CD8-positive, alpha-beta memory T cell (primary cell): Measurements from ENCODE around the gene GXYLT2. TPM values are rescaled to one million over a fixed set of nuclear protein-coding genes. Genes with fewer than 3 reads are reported as not detected.
A peak's percentile ranks its signal among the peaks of the same experiment; 100 is the strongest.
"Not testable (repeated sequence)": the region's sequence is repeated elsewhere in the genome, so short reads cannot be mapped to it uniquely, and the experiment has no call there.

Experiments used
- CTCF ChIA-PET: fragments of 350-600 bp; sonication (Branson Sonifier 250); formaldehyde crosslinking; loops from one replicate; lab custom pipeline; 2021; ENCODE audit warnings: antibody characterized with exemption; lab: Charles Lee
- POLR2A ChIA-PET: fragments of 350-600 bp; sonication (Branson Sonifier 250); formaldehyde crosslinking; loops from one replicate; lab custom pipeline; 2021; ENCODE audit warnings: antibody characterized with exemption; lab: Charles Lee
- DNase-seq, 5 donors: peaks; one replicate each; pipeline versions ENCODE4 v3.0.0 to v3.0.0-alpha.2; 2020 to 2022; ENCODE audit warnings: mixed read lengths in 1 of 5
- H3K27ac ChIP-seq: one replicate; pipeline ENCODE4 v1.7.0; 2013; ENCODE audit warnings: low read depth, mild to moderate bottlenecking, low read length, moderate library complexity
- H3K27me3 ChIP-seq: 2 replicates; pipeline ENCODE4 v1.7.0; 2013; ENCODE audit warnings: low read length, mild to moderate bottlenecking; ENCODE audit not compliant: insufficient read depth, poor library complexity, severe bottlenecking
- H3K36me3 ChIP-seq: 2 replicates; pipeline ENCODE4 v1.7.0; 2013; ENCODE audit warnings: mild to moderate bottlenecking, low read length, moderate library complexity; ENCODE audit not compliant: insufficient read depth
- H3K4me1 ChIP-seq: 2 replicates; pipeline ENCODE4 v1.7.0; 2013; ENCODE audit warnings: mild to moderate bottlenecking, low read length, moderate library complexity; ENCODE audit not compliant: insufficient read depth
- H3K4me3 ChIP-seq: 2 replicates; pipeline ENCODE4 v1.7.0; 2013; ENCODE audit warnings: mild to moderate bottlenecking, low read length
- H3K9me3 ChIP-seq: 2 replicates; pipeline ENCODE4 v1.7.0; 2013; ENCODE audit warnings: mild to moderate bottlenecking, low read length
- H3K27ac Mint-ChIP-seq, 8 donors: one replicate each; pipeline ENCODE4 v1.8.0; 2020 to 2021; ENCODE audit warnings: mixed read lengths in 8 of 8, mild to moderate bottlenecking in 6 of 8, inconsistent platforms in 3 of 8, moderate library complexity in 3 of 8
- H3K27me3 Mint-ChIP-seq, 2 donors: one replicate each; pipeline ENCODE4 v1.8.0; 2020 to 2021; ENCODE audit warnings: mixed read lengths in 2 of 2, mild to moderate bottlenecking in 1 of 2, moderate library complexity in 1 of 2
- H3K36me3 Mint-ChIP-seq, 3 donors: one replicate each; pipeline ENCODE4 v1.8.0; 2020 to 2021; ENCODE audit warnings: mixed read lengths in 3 of 3, inconsistent platforms in 1 of 3, mild to moderate bottlenecking in 1 of 3
- H3K4me1 Mint-ChIP-seq, 3 donors: one replicate each; pipeline ENCODE4 v1.8.0; 2020 to 2021; ENCODE audit warnings: mixed read lengths in 3 of 3, inconsistent platforms in 1 of 3, mild to moderate bottlenecking in 1 of 3
- H3K4me3 Mint-ChIP-seq, 7 donors: one replicate each; pipeline ENCODE4 v1.8.0; 2020 to 2021; ENCODE audit warnings: mixed read lengths in 7 of 7, mild to moderate bottlenecking in 6 of 7, moderate library complexity in 4 of 7, inconsistent platforms in 2 of 7
- H3K9me3 Mint-ChIP-seq, 5 donors: one replicate each; pipeline ENCODE4 v1.8.0; 2020 to 2022; ENCODE audit warnings: mixed read lengths in 5 of 5, mild to moderate bottlenecking in 3 of 5, moderate library complexity in 2 of 5, inconsistent platforms in 1 of 5
- polyA plus RNA-seq: library from polyadenylated mRNA; unstranded; fragments of 300-500 nt; fragmentation: Illumina TruSeq; gene quantifications from one replicate; pipeline ENCODE4 v1.2.3, GENCODE V29; 2021
- total RNA-seq, 2 experiments: library from RNA; stranded (reverse); gene quantifications; one replicate each; pipeline ENCODE4 v1.2.3, GENCODE V29; 2021

GXYLT2 gene
- total and polyA plus RNA-seq, 3 experiments from 2014 or later = not detected

DNA sequence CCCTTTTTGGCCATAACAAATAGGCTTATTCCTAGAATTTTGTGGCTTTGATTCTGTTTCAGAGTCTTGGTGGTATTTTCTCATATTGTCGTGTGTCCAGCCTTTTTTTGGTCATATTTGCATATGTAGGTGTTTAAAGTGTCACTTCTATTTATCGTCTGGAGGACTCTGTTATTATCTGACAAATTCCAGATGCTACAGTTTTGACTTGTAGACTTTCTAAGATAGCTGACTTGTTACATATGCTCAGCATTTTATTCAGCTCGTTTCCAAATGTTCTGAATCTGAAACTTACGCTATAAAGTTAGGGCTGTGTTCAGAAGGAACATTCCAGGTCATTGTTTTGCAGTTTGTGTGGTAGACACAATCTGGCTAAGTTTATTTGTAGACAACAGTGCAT lies 110.6 kb downstream of the GXYLT2 start:
- peaks cover 52 to 66% (median 58%) of the 10 kb centered on the region in 3 donors for H3K4me1 Mint-ChIP-seq
- H3K9me3 ChIP-seq = no peaks in the 10 kb centered on the region
- peaks cover 0 to 49% (median 10%) of the 10 kb centered on the region in 3 donors for H3K36me3 Mint-ChIP-seq
- H3K4me1 ChIP-seq = peaks cover 49% of the 10 kb centered on the region
- H3K36me3 ChIP-seq = peaks cover 6% of the 10 kb centered on the region
- no peaks in the 10 kb centered on the region for H3K9me3 Mint-ChIP-seq
- H3K27me3 ChIP-seq = no peaks in the 10 kb centered on the region
- H3K27ac ChIP-seq = peak overlapping the region; percentile 7
- peak overlapping the region; percentile 35 for H3K4me3 ChIP-seq
- POLR2A ChIA-PET = no interaction called here
- peak overlapping the region; percentile 74 to 88 (median 76) for H3K4me3 Mint-ChIP-seq
- H3K27me3 Mint-ChIP-seq = no peaks in the 10 kb centered on the region
- CTCF ChIA-PET = interaction anchor here (0.9 to 2.4 kb wide), 3 partner anchors 12 to 63 kb away, joined by 3 to 12 read pairs (median 4); no protein-coding TSS in a partner anchor
- peak overlapping the region; percentile 66 to 96 (median 84) for H3K27ac Mint-ChIP-seq
- DNase-seq = no peak

DNA sequence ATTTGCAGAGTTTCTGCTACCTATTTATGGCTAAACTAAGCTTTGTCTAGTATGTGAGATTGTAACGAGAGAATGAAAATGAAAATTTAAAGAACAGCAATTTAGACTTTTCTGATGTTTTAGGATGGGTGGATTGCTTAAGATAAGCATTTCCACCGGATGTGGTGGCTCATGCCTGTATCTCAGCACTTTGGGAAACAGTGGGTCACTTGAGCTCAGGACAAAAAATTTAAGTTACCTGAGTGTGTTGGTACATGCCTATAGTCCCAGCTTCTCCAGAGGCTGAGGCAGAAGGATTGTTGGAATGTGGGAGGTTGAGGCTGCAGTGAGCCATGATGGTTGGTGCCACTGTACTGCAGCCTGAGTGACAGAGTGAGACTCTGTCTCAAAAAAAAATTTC lies 112.1 kb downstream of the GXYLT2 start:
- Mint-ChIP-seq H3K36me3 (peaks cover 9 to 61% (median 16%) of the 10 kb centered on the region in 3 donors), H3K27me3 (no peaks in the 10 kb centered on the region)

GRCh38 chr3:73003050-73003449 lies 115.2 kb downstream of the GXYLT2 start:
- H3K27me3 Mint-ChIP-seq, H3K4me3 ChIP-seq, H3K9me3 Mint-ChIP-seq, POLR2A ChIA-PET, H3K9me3 ChIP-seq, DNase-seq, H3K27me3 ChIP-seq, CTCF ChIA-PET, H3K27ac ChIP-seq, H3K36me3 ChIP-seq: not testable (repeated sequence)
- peaks cover 49% of the 10 kb centered on the region for H3K4me1 ChIP-seq
- Mint-ChIP-seq H3K4me3 (peak overlapping the region in 3 of 7 donors; percentile 31 to 52 (median 49)), H3K36me3 (peaks cover 15 to 81% (median 22%) of the 10 kb centered on the region in 3 donors), H3K4me1 (peaks cover 69 to 96% (median 91%) of the 10 kb centered on the region in 3 donors), H3K27ac (peak overlapping the region in 1 of 8 donors; percentile 86)

More for the DNA sequence above, 112.1 kb downstream of the GXYLT2 start:
- Histone ChIP-seq H3K27me3 (no peaks in the 10 kb centered on the region), H3K27ac (no peak overlapping the region), H3K4me1 (peaks cover 49% of the 10 kb centered on the region), H3K9me3 (no peaks in the 10 kb centered on the region), H3K4me3 (peak overlapping the region; percentile 20), H3K36me3 (peaks cover 6% of the 10 kb centered on the region)
- H3K4me3 Mint-ChIP-seq = peak overlapping the region; percentile 37 to 87 (median 76)
- H3K27ac Mint-ChIP-seq = peak overlapping the region in 6 of 8 donors; percentile 43 to 87 (median 83)
- DNase-seq = peak in 1 of 5 donors; percentile 4
- no peaks in the 10 kb centered on the region for H3K9me3 Mint-ChIP-seq
- ChIA-PET POLR2A (no interaction called here), CTCF (interaction anchor here (0.7 to 2.4 kb wide), 3 partner anchors 18 to 56 kb away, joined by 3 to 12 read pairs (median 4); no protein-coding TSS in a partner anchor)
- peaks cover 62 to 81% (median 73%) of the 10 kb centered on the region in 3 donors for H3K4me1 Mint-ChIP-seq

- no peaks in the 10 kb centered on the region for H3K27me3 ChIP-seq
- POLR2A ChIA-PET = no interaction called here
- Mint-ChIP-seq H3K27me3 (no peaks in the 10 kb centered on the region), H3K4me3 (peak overlapping the region in 5 of 7 donors; percentile 5 to 41 (median 23)), H3K4me1 (peaks cover 70 to 96% (median 91%) of the 10 kb centered on the region in 3 donors), H3K36me3 (peaks cover 15 to 82% (median 20%) of the 10 kb centered on the region in 3 donors), H3K27ac (peak overlapping the region in 5 of 8 donors; percentile 3 to 86 (median 55)), H3K9me3 (no peaks in the 10 kb centered on the region)
- H3K4me1 ChIP-seq = peaks cover 49% of the 10 kb centered on the region
- H3K36me3 ChIP-seq = peaks cover 12% of the 10 kb centered on the region
- H3K9me3 ChIP-seq = no peaks in the 10 kb centered on the region
- no peak overlapping the region for H3K4me3 ChIP-seq
- no peak overlapping the region for H3K27ac ChIP-seq
- CTCF ChIA-PET = no interaction called here
- DNase-seq = no peak
These were observed 116.5 kb downstream of the GXYLT2 start for GRCh38 chr3:73004316-73004715.

- H3K4me3 ChIP-seq = no peak overlapping the region
- no peaks in the 10 kb centered on the region for H3K27me3 ChIP-seq
- no peaks in the 10 kb centered on the region for H3K9me3 ChIP-seq
- H3K36me3 Mint-ChIP-seq = peaks cover 15 to 78% (median 25%) of the 10 kb centered on the region in 3 donors
- H3K27ac ChIP-seq = no peak overlapping the region
- H3K4me1 Mint-ChIP-seq = peaks cover 73 to 99% (median 92%) of the 10 kb centered on the region in 3 donors
- H3K9me3 Mint-ChIP-seq = no peaks in the 10 kb centered on the region
- no peak for DNase-seq
- H3K4me3 Mint-ChIP-seq = peak overlapping the region in 5 of 7 donors; percentile 22 to 54 (median 36)
- ChIA-PET CTCF (no interaction called here), POLR2A (no interaction called here)
- peaks cover 25% of the 10 kb centered on the region for H3K4me1 ChIP-seq
- H3K27ac Mint-ChIP-seq = peak overlapping the region in 5 of 8 donors; percentile 13 to 59 (median 35)
- H3K27me3 Mint-ChIP-seq = no peaks in the 10 kb centered on the region
- H3K36me3 ChIP-seq = peaks cover 6% of the 10 kb centered on the region
These were observed 120.3 kb downstream of the GXYLT2 start for GRCh38 chr3:73007992-73008712.

DNA sequence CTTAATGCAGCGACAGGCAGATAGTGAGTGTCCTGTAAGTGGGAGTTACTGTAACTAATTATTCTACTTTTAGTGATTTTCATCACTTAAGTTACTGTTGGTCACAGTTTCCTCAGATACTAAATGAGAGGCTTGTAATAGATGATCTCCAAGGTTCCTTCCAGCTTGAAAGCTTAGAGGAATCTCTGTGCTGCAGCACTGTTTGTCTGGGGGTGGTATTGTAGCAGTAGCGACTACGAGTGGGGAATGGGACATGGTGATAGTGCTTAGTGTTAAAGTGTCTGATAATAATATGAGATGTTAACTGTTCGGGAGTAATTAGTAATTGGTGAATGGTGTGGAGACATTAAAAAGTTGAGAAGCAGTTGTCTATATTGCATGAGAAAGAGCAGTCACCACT lies 121.2 kb downstream of the GXYLT2 start:
- ChIA-PET CTCF (interaction anchor here (0.7 kb wide), 1 partner anchor 70 kb away, joined by 3 read pairs; no protein-coding TSS in a partner anchor), POLR2A (no interaction called here)
- Mint-ChIP-seq H3K36me3 (peaks cover 15 to 76% (median 25%) of the 10 kb centered on the region in 3 donors), H3K4me3 (peak overlapping the region in 5 of 7 donors; percentile 1 to 54 (median 22)), H3K9me3 (no peaks in the 10 kb centered on the region), H3K4me1 (peaks cover 68 to 96% (median 91%) of the 10 kb centered on the region in 3 donors), H3K27ac (peak overlapping the region in 6 of 8 donors; percentile 13 to 80 (median 52)), H3K27me3 (no peaks in the 10 kb centered on the region)
- Histone ChIP-seq H3K9me3 (no peaks in the 10 kb centered on the region), H3K4me1 (peaks cover 25% of the 10 kb centered on the region), H3K27ac (no peak overlapping the region), H3K36me3 (peaks cover 6% of the 10 kb centered on the region), H3K27me3 (no peaks in the 10 kb centered on the region), H3K4me3 (no peak overlapping the region)
- DNase-seq = no peak

GRCh38 chr3:73009750-73010149 lies 121.9 kb downstream of the GXYLT2 start:
- POLR2A ChIA-PET = no interaction called here
- no peaks in the 10 kb centered on the region for H3K9me3 ChIP-seq
- peaks cover 6% of the 10 kb centered on the region for H3K36me3 ChIP-seq
- Mint-ChIP-seq H3K4me1 (peaks cover 63 to 94% (median 89%) of the 10 kb centered on the region in 3 donors), H3K4me3 (peak overlapping the region in 5 of 7 donors; percentile 2 to 54 (median 40)), H3K9me3 (no peaks in the 10 kb centered on the region), H3K36me3 (peaks cover 8 to 72% (median 19%) of the 10 kb centered on the region in 3 donors), H3K27me3 (no peaks in the 10 kb centered on the region), H3K27ac (peak overlapping the region in 4 of 8 donors; percentile 63 to 72 (median 70))
- H3K4me3 ChIP-seq = no peak overlapping the region
- CTCF ChIA-PET = interaction anchor here (0.7 kb wide), 1 partner anchor 71 kb away, joined by 3 read pairs; no protein-coding TSS in a partner anchor
- no peak for DNase-seq
- H3K27ac ChIP-seq = no peak overlapping the region
- H3K4me1 ChIP-seq = peaks cover 25% of the 10 kb centered on the region
- no peaks in the 10 kb centered on the region for H3K27me3 ChIP-seq
